ENCODE results near the gene TMEM123. TPM values are rescaled to one million over a fixed set of nuclear protein-coding genes. Genes with fewer than 3 reads are reported as not detected.

The TMEM123 gene
- total and polyA plus RNA-seq, 2 donors, result 98.0 to 188 TPM

- peak; percentile 71 for DNase-seq (ENCODE audit: extremely low spot score)
- WGBS, result 77% methylated on average over 4 of the region's 4 CpGs
- Histone ChIP-seq H3K4me1 (ENCODE audit: insufficient read depth) (no peaks in the 10 kb centered on the region), H3K27ac (ENCODE audit: low read depth) (peak overlapping the region; percentile 39), H3K4me3 (ENCODE audit: low read depth, low read length) (no peak overlapping the region), H3K36me3 (ENCODE audit: insufficient read depth) (no peaks in the 10 kb centered on the region)
Observed at GRCh38 chr11:102467080-102467708, 14.6 kb upstream of the TMEM123 start.

- Histone ChIP-seq H3K27ac (ENCODE audit: low read depth) (no peak overlapping the region), H3K4me3 (ENCODE audit: low read depth, low read length) (no peak overlapping the region), H3K36me3 (ENCODE audit: insufficient read depth) (no peaks in the 10 kb centered on the region), H3K4me1 (ENCODE audit: insufficient read depth) (no peaks in the 10 kb centered on the region)
- DNase-seq (ENCODE audit: extremely low spot score), result no peak
- WGBS, result 53% methylated on average over 1 of the region's 1 CpG
Observed at GRCh38 chr11:102465696-102466095, 13.1 kb upstream of the TMEM123 start.

- H3K36me3 ChIP-seq (ENCODE audit: insufficient read depth), result no peaks in the 10 kb centered on the region
- DNase-seq (ENCODE audit: extremely low spot score), result no peak
- no peak overlapping the region for H3K27ac ChIP-seq (ENCODE audit: low read depth)
- WGBS, result 62% methylated on average over 3 of the region's 3 CpGs
- no peak overlapping the region for H3K4me3 ChIP-seq (ENCODE audit: low read depth, low read length)
- H3K4me1 ChIP-seq (ENCODE audit: insufficient read depth), result no peaks in the 10 kb centered on the region
Observed at GRCh38 chr11:102464859-102465500, 12.4 kb upstream of the TMEM123 start.

- H3K4me1 ChIP-seq (ENCODE audit: insufficient read depth), result no peaks in the 10 kb centered on the region
- WGBS, result 98% methylated on average over 9 of the region's 9 CpGs
- no peak overlapping the region for H3K4me3 ChIP-seq (ENCODE audit: low read depth, low read length)
- DNase-seq (ENCODE audit: extremely low spot score), result no peak
- H3K36me3 ChIP-seq (ENCODE audit: insufficient read depth), result no peaks in the 10 kb centered on the region
- H3K27ac ChIP-seq (ENCODE audit: low read depth), result no peak overlapping the region
Observed at GRCh38 chr11:102464037-102464436, 11.5 kb upstream of the TMEM123 start.

GRCh38 chr11:102462610-102463009 lies 10.0 kb upstream of the TMEM123 start:
- 85% methylated on average over 4 of the region's 4 CpGs for WGBS
- H3K4me3 ChIP-seq (ENCODE audit: low read depth, low read length), result no peak overlapping the region
- no peaks in the 10 kb centered on the region for H3K4me1 ChIP-seq (ENCODE audit: insufficient read depth)

GRCh38 chr11:102459393-102459792 lies 6.8 kb upstream of the TMEM123 start:
- Histone ChIP-seq H3K36me3 (ENCODE audit: insufficient read depth) (no peaks in the 10 kb centered on the region), H3K4me3 (ENCODE audit: low read depth, low read length) (no peak overlapping the region), H3K27ac (ENCODE audit: low read depth) (no peak overlapping the region), H3K4me1 (ENCODE audit: insufficient read depth) (no peaks in the 10 kb centered on the region)
- DNase-seq (ENCODE audit: extremely low spot score), result no peak

More at GRCh38 chr11:102462610-102463009, 10.0 kb upstream of the TMEM123 start:
- no peaks in the 10 kb centered on the region for H3K36me3 ChIP-seq (ENCODE audit: insufficient read depth)
- H3K27ac ChIP-seq (ENCODE audit: low read depth), result no peak overlapping the region
- no peak for DNase-seq (ENCODE audit: extremely low spot score)

- H3K36me3 ChIP-seq (ENCODE audit: insufficient read depth), result no peaks in the 10 kb centered on the region
- no peak overlapping the region for H3K4me3 ChIP-seq (ENCODE audit: low read depth, low read length)
- DNase-seq (ENCODE audit: extremely low spot score), result no peak
- WGBS, result 93% methylated on average over 3 of the region's 3 CpGs
- H3K27ac ChIP-seq (ENCODE audit: low read depth), result no peak overlapping the region
- H3K4me1 ChIP-seq (ENCODE audit: insufficient read depth), result no peaks in the 10 kb centered on the region
Observed at GRCh38 chr11:102458548-102458947, 6.0 kb upstream of the TMEM123 start.

- Histone ChIP-seq H3K27ac (ENCODE audit: low read depth) (no peak overlapping the region), H3K36me3 (ENCODE audit: insufficient read depth) (no peaks in the 10 kb centered on the region), H3K4me1 (ENCODE audit: insufficient read depth) (no peaks in the 10 kb centered on the region), H3K4me3 (ENCODE audit: low read depth, low read length) (no peak overlapping the region)
- no peak for DNase-seq (ENCODE audit: extremely low spot score)
Observed at GRCh38 chr11:102457865-102458264, 5.3 kb upstream of the TMEM123 start.

GRCh38 chr11:102457056-102457677 lies 4.6 kb upstream of the TMEM123 start:
- WGBS, result 94% methylated on average over 3 of the region's 3 CpGs
- DNase-seq (ENCODE audit: extremely low spot score), result no peak
- Histone ChIP-seq H3K27ac (ENCODE audit: low read depth) (no peak overlapping the region), H3K36me3 (ENCODE audit: insufficient read depth) (no peaks in the 10 kb centered on the region), H3K4me3 (ENCODE audit: low read depth, low read length) (no peak overlapping the region), H3K4me1 (ENCODE audit: insufficient read depth) (no peaks in the 10 kb centered on the region)

GRCh38 chr11:102456381-102456780 lies 3.8 kb upstream of the TMEM123 start:
- H3K4me1 ChIP-seq (ENCODE audit: insufficient read depth), result no peaks in the 10 kb centered on the region
- H3K27ac ChIP-seq (ENCODE audit: low read depth), result no peak overlapping the region
- H3K36me3 ChIP-seq (ENCODE audit: insufficient read depth), result no peaks in the 10 kb centered on the region
- WGBS, result 87% methylated on average over 2 of the region's 2 CpGs
- no peak overlapping the region for H3K4me3 ChIP-seq (ENCODE audit: low read depth, low read length)
- DNase-seq (ENCODE audit: extremely low spot score), result no peak

GRCh38 chr11:102453921-102454320 lies 1.4 kb upstream of the TMEM123 start:
- no peaks in the 10 kb centered on the region for H3K36me3 ChIP-seq (ENCODE audit: insufficient read depth)
- peaks cover 2% of the 10 kb centered on the region for H3K4me1 ChIP-seq (ENCODE audit: insufficient read depth)
- no peak for DNase-seq (ENCODE audit: extremely low spot score)
- no peak overlapping the region for H3K27ac ChIP-seq (ENCODE audit: low read depth)
- no peak overlapping the region for H3K4me3 ChIP-seq (ENCODE audit: low read depth, low read length)
- 85% methylated on average over 3 of the region's 3 CpGs for WGBS

GRCh38 chr11:102453302-102453695 lies 734 bp upstream of the TMEM123 start:
- Histone ChIP-seq H3K36me3 (ENCODE audit: insufficient read depth) (peaks cover under 1% of the 10 kb centered on the region), H3K4me1 (ENCODE audit: insufficient read depth) (peaks cover 2% of the 10 kb centered on the region), H3K27ac (ENCODE audit: low read depth) (peak overlapping the region; percentile 77), H3K4me3 (ENCODE audit: low read depth, low read length) (peak overlapping the region; percentile 82)
- peak; percentile 43 for DNase-seq (ENCODE audit: extremely low spot score)
- WGBS, result 3% methylated on average over 8 of the region's 8 CpGs

- H3K36me3 ChIP-seq (ENCODE audit: insufficient read depth), result peaks cover 2% of the 10 kb centered on the region
- WGBS, result under 1% methylated on average over 55 of the region's 55 CpGs
- H3K4me1 ChIP-seq (ENCODE audit: insufficient read depth), result peaks cover 2% of the 10 kb centered on the region
- peak overlapping the region; percentile 77 for H3K27ac ChIP-seq (ENCODE audit: low read depth)
- H3K4me3 ChIP-seq (ENCODE audit: low read depth, low read length), result peak overlapping the region; percentile 82
- DNase-seq (ENCODE audit: extremely low spot score), result peak; percentile 21
Observed at GRCh38 chr11:102451681-102452460, 694 bp downstream of the TMEM123 start.

Data from urinary bladder (tissue), 4 donors.